Memory B cell (primary cell): Measurements from ENCODE around the gene ESYT2.
A peak's percentile ranks its signal among the peaks of the same experiment; 100 is the strongest.

Source experiments
- ATAC-seq: fragments of 150-1000 bp; cut with Tn5 transposase; 2 replicates; pipeline ENCODE4 v1.10.0; 2021; ENCODE audit warnings: low read depth, mild to moderate bottlenecking, moderate library complexity
- DNase-seq, 2 donors: peaks; one replicate each; pipeline ENCODE4 v3.0.0; 2022; ENCODE audit warnings: low spot score in 2 of 2
- H3K27ac Mint-ChIP-seq: one replicate; pipeline ENCODE4 v1.8.0; 2022; ENCODE audit warnings: mild to moderate bottlenecking, moderate library complexity, mixed read lengths
- H3K27me3 Mint-ChIP-seq: one replicate; pipeline ENCODE4 v1.8.0; 2022; ENCODE audit warnings: mixed read lengths
- H3K36me3 Mint-ChIP-seq: one replicate; pipeline ENCODE4 v1.8.0; 2022; ENCODE audit warnings: mild to moderate bottlenecking, mixed read lengths
- H3K4me1 Mint-ChIP-seq: one replicate; pipeline ENCODE4 v1.8.0; 2022; ENCODE audit warnings: mixed read lengths
- H3K4me3 Mint-ChIP-seq: one replicate; pipeline ENCODE4 v1.8.0; 2022; ENCODE audit warnings: mild to moderate bottlenecking, moderate library complexity, mixed read lengths
- H3K9me3 Mint-ChIP-seq: one replicate; pipeline ENCODE4 v1.8.0; 2022; ENCODE audit warnings: mixed read lengths

ESYT2 gene

GRCh38 chr7:158751199-158751598 lies 78.1 kb downstream of the ESYT2 start:
- H3K9me3 Mint-ChIP-seq = no peaks in the 10 kb centered on the region
- DNase-seq = no peak
- ATAC-seq = no peak
- H3K4me3 Mint-ChIP-seq = no peak overlapping the region
- no peaks in the 10 kb centered on the region for H3K4me1 Mint-ChIP-seq
- H3K27me3 Mint-ChIP-seq = no peaks in the 10 kb centered on the region
- H3K27ac Mint-ChIP-seq = no peak overlapping the region
- H3K36me3 Mint-ChIP-seq = peaks cover 19% of the 10 kb centered on the region

- no peaks in the 10 kb centered on the region for H3K27me3 Mint-ChIP-seq
- no peak overlapping the region for H3K27ac Mint-ChIP-seq
- no peaks in the 10 kb centered on the region for H3K4me1 Mint-ChIP-seq
- ATAC-seq (no peak), DNase-seq (no peak)
- no peaks in the 10 kb centered on the region for H3K9me3 Mint-ChIP-seq
- no peak overlapping the region for H3K4me3 Mint-ChIP-seq
- H3K36me3 Mint-ChIP-seq = peaks cover 19% of the 10 kb centered on the region
These were observed 78.6 kb downstream of the ESYT2 start for GRCh38 chr7:158750702-158751101.

GRCh38 chr7:158749396-158749795 lies 79.9 kb downstream of the ESYT2 start:
- Mint-ChIP-seq H3K4me1 (no peaks in the 10 kb centered on the region), H3K27ac (no peak overlapping the region), H3K9me3 (no peaks in the 10 kb centered on the region), H3K27me3 (no peaks in the 10 kb centered on the region), H3K4me3 (no peak overlapping the region), H3K36me3 (peaks cover 17% of the 10 kb centered on the region)
- ATAC-seq = no peak
- no peak for DNase-seq

GRCh38 chr7:158748335-158748734 lies 81.0 kb downstream of the ESYT2 start:
- ATAC-seq (no peak), DNase-seq (no peak)
- no peaks in the 10 kb centered on the region for H3K27me3 Mint-ChIP-seq
- H3K4me1 Mint-ChIP-seq = no peaks in the 10 kb centered on the region
- H3K27ac Mint-ChIP-seq = no peak overlapping the region
- no peaks in the 10 kb centered on the region for H3K9me3 Mint-ChIP-seq
- H3K4me3 Mint-ChIP-seq = no peak overlapping the region
- H3K36me3 Mint-ChIP-seq = peaks cover 19% of the 10 kb centered on the region

GRCh38 chr7:158747408-158747807 lies 81.9 kb downstream of the ESYT2 start:
- H3K27ac Mint-ChIP-seq = no peak overlapping the region
- no peaks in the 10 kb centered on the region for H3K27me3 Mint-ChIP-seq
- ATAC-seq (no peak), DNase-seq (no peak)
- H3K4me1 Mint-ChIP-seq = no peaks in the 10 kb centered on the region
- no peak overlapping the region for H3K4me3 Mint-ChIP-seq
- peaks cover 21% of the 10 kb centered on the region for H3K36me3 Mint-ChIP-seq
- H3K9me3 Mint-ChIP-seq = no peaks in the 10 kb centered on the region

GRCh38 chr7:158746957-158747356 lies 82.4 kb downstream of the ESYT2 start:
- ATAC-seq (no peak), DNase-seq (no peak)
- Mint-ChIP-seq H3K36me3 (peaks cover 24% of the 10 kb centered on the region), H3K4me1 (no peaks in the 10 kb centered on the region), H3K27ac (no peak overlapping the region), H3K4me3 (no peak overlapping the region), H3K9me3 (no peaks in the 10 kb centered on the region), H3K27me3 (no peaks in the 10 kb centered on the region)

GRCh38 chr7:158745057-158745715 lies 84.1 kb downstream of the ESYT2 start:
- H3K4me3 Mint-ChIP-seq = no peak overlapping the region
- no peaks in the 10 kb centered on the region for H3K27me3 Mint-ChIP-seq
- H3K36me3 Mint-ChIP-seq = peaks cover 28% of the 10 kb centered on the region
- H3K9me3 Mint-ChIP-seq = no peaks in the 10 kb centered on the region
- no peak overlapping the region for H3K27ac Mint-ChIP-seq
- no peak for ATAC-seq
- DNase-seq = no peak
- H3K4me1 Mint-ChIP-seq = no peaks in the 10 kb centered on the region

GRCh38 chr7:158744070-158744469 lies 85.2 kb downstream of the ESYT2 start:
- no peak for DNase-seq
- Mint-ChIP-seq H3K9me3 (no peaks in the 10 kb centered on the region), H3K4me3 (no peak overlapping the region), H3K36me3 (peaks cover 30% of the 10 kb centered on the region), H3K4me1 (no peaks in the 10 kb centered on the region), H3K27me3 (no peaks in the 10 kb centered on the region), H3K27ac (no peak overlapping the region)
- ATAC-seq = no peak

- no peak overlapping the region for H3K27ac Mint-ChIP-seq
- no peaks in the 10 kb centered on the region for H3K9me3 Mint-ChIP-seq
- no peak overlapping the region for H3K4me3 Mint-ChIP-seq
- H3K4me1 Mint-ChIP-seq = no peaks in the 10 kb centered on the region
- H3K36me3 Mint-ChIP-seq = peaks cover 34% of the 10 kb centered on the region
- no peaks in the 10 kb centered on the region for H3K27me3 Mint-ChIP-seq
- no peak for DNase-seq
- no peak for ATAC-seq
These were observed 86.1 kb downstream of the ESYT2 start for GRCh38 chr7:158743219-158743618.

- Mint-ChIP-seq H3K4me1 (no peaks in the 10 kb centered on the region), H3K27ac (no peak overlapping the region), H3K4me3 (no peak overlapping the region), H3K27me3 (no peaks in the 10 kb centered on the region), H3K9me3 (no peaks in the 10 kb centered on the region), H3K36me3 (peaks cover 33% of the 10 kb centered on the region)
- ATAC-seq (no peak), DNase-seq (no peak)
These were observed 87.1 kb downstream of the ESYT2 start for GRCh38 chr7:158742065-158742821.

- ATAC-seq = no peak
- no peaks in the 10 kb centered on the region for H3K9me3 Mint-ChIP-seq
- peaks cover 31% of the 10 kb centered on the region for H3K36me3 Mint-ChIP-seq
- no peak overlapping the region for H3K27ac Mint-ChIP-seq
- H3K4me1 Mint-ChIP-seq = no peaks in the 10 kb centered on the region
- DNase-seq = no peak
- no peak overlapping the region for H3K4me3 Mint-ChIP-seq
- H3K27me3 Mint-ChIP-seq = no peaks in the 10 kb centered on the region
These were observed 88.0 kb downstream of the ESYT2 start for GRCh38 chr7:158741294-158741666.

GRCh38 chr7:158740657-158741293 lies 88.5 kb downstream of the ESYT2 start:
- ATAC-seq = no peak
- Mint-ChIP-seq H3K27ac (peak overlapping the region; percentile 12), H3K27me3 (no peaks in the 10 kb centered on the region), H3K4me3 (no peak overlapping the region), H3K9me3 (no peaks in the 10 kb centered on the region), H3K36me3 (peaks cover 33% of the 10 kb centered on the region), H3K4me1 (no peaks in the 10 kb centered on the region)
- no peak for DNase-seq

- Mint-ChIP-seq H3K36me3 (peaks cover 28% of the 10 kb centered on the region), H3K4me1 (no peaks in the 10 kb centered on the region), H3K9me3 (no peaks in the 10 kb centered on the region), H3K4me3 (no peak overlapping the region), H3K27me3 (no peaks in the 10 kb centered on the region), H3K27ac (peak overlapping the region; percentile 12)
- no peak for DNase-seq
- ATAC-seq = no peak
These were observed 89.2 kb downstream of the ESYT2 start for GRCh38 chr7:158740013-158740656.

- Mint-ChIP-seq H3K9me3 (no peaks in the 10 kb centered on the region), H3K4me3 (no peak overlapping the region), H3K36me3 (peaks cover 30% of the 10 kb centered on the region), H3K27me3 (no peaks in the 10 kb centered on the region), H3K27ac (no peak overlapping the region), H3K4me1 (no peaks in the 10 kb centered on the region)
- ATAC-seq = no peak
- no peak for DNase-seq
These were observed 90.5 kb downstream of the ESYT2 start for GRCh38 chr7:158738841-158739240.
